ENCODE results near the gene EI24.
"Not testable (repeated sequence)": the region's sequence is repeated elsewhere in the genome, so short reads cannot be mapped to it uniquely, and the experiment has no call there.

Gene EI24

DNA sequence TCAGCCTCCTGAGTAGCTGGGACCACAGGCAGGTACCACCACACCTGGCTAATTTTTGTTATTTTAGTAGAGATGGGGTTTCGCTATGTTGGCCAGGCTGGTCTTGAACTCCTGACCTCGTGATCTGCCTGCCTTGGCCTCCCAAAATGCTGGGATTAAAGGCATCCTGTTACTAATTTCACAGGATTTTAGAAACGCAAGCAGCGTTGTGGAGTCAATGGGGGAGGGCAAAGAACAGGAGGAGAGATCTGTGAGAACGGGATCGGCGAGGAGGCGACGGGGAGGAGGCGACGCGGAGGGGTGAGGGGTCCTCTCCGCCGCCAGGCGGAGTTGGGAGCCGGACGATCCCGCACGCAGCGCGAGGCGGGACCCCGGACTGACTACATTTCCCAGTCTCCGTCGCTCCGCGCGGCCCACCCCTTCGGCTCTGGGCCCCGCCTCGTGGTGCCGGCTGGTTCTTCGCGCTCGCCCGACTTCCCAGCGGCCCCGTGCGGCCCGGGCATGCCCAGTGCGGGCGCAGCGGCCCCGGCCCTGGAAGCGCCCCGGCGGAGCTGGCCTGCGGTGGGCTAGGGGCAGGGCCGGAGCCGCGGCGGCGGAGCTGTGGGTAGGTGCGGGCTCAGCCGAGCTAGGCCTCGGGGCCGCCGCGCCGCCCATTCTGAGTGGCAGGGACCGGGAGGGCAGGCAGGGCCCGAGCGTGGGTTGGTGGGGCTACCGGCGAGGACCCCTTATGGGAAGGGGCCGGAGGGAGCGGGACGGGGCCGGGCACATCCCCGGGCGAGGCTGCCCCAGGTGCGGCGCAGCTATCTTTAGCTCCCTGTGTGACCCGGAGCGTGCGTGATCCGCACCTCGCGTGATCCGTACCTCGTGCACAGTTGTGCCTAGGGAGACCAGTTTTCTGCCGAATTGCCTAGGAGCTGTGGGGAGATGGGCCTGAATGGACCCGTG is at the start of gene EI24:
EI24 (plus strand) TSS at position 508 of the 945 bp plus-strand sequence. CDS start 3,051 bp downstream, outside the sequence.
- peak; percentile 95 for DNase-seq (ENCODE audit: low spot score)

DNA sequence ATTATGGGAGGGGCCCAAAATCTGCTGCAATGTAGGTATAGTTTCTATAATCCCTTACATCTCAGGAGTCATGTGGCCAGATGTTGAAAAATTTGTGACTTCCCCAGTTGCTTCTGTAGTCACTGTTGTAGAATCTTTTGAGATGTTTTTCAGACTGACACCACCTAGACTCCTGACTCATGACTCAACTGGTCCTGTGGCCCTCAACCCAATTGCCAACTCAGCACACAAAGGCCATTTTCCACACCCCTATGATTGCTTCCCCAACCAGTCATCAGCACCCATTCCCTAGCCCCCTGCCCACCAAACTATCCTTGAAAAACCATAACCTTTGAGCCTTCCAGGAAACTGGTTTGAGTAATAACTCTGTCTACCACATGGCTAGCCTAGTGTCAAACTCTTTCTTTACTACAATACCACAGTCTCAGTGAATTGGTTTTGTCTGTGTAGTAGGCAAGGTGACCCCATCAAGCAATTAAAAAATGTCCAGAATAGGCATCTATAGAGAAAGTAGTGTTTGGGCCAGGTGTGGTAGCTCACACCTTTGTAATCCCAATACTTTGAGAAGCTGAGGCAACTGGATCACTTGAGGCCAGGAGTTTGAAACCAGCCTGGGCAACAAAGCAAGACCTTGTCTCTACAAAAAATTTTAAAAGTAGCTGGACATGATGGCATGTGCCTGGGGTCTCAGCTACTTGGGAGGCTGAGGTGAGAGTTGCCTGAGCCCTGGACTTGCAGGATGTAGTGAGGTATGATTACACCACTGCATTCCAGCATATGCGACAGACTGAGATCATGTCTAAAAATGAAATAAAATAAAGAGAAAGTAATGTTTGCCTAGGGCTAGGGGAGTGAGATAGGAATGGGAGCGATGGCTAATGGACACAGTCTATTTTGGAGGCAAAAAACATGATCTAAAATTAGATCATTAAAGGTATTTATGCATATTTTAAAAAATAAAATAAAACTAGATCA is 49.1 kb upstream of the EI24 start:
- no peak for DNase-seq (ENCODE audit: low spot score)

DNA sequence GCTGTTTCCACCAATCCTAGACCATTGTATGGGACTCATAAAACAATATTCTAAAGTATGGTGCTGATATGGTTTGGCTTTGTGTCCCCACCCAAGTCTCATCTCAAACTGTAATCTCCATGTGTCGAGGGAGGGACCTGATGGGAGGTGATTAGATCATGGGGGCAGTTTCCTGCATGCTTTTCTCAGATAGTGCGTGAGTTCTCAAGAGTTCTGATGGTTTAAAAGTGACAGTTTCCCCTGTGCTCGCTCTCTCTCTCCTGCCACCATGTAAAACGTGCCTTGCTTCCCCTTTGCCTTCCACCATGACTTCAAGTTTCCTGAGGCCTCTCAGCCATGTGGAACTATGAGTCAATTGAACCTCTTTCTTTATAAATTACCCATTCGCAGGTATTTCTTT is 44.0 kb upstream of the EI24 start:
- no peak for DNase-seq (ENCODE audit: low spot score)

DNA sequence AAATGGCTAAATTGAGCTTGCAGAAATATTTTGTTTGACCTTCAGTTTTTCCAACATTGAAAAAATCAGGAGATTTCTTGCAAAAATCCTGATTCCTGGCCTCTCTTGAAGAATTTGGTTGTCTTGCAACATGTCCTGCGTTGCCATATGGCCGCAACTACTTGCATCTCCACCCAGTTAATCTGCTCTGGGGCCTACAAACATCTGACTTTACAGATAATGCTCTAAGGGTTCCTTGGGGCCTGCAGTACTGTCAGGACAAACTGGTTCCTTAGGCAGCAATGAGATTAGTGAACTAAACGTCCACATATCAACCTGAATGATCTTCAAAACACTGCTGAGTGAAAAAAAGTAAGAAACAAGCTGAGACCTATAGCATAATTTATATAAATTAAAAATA is 36.6 kb upstream of the EI24 start:
- DNase-seq (ENCODE audit: low spot score), result no peak

DNA sequence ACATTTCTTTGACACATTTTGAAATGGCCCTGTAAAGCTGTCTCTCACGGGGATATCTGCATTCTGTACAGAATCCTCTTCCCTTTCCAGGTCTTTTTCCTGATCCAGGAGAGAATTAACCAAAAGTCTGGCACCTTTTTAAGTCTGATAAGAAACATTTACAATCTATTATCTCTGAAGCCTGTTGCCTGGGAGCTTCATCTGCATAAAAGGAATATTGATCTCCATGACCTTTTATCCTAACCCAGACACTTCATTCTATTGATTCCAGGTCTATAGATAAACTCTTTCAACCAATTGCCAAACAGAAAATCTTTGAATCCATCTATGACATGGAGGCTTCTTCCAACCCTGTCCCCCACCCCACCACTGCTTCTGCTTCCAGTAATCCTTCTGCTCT is 33.7 kb upstream of the EI24 start:
- no peak for DNase-seq (ENCODE audit: low spot score)

- not testable (repeated sequence) for DNase-seq (ENCODE audit: low spot score)
Observed at GRCh38 chr11:125536834-125537233, 32.4 kb upstream of the EI24 start.

DNA sequence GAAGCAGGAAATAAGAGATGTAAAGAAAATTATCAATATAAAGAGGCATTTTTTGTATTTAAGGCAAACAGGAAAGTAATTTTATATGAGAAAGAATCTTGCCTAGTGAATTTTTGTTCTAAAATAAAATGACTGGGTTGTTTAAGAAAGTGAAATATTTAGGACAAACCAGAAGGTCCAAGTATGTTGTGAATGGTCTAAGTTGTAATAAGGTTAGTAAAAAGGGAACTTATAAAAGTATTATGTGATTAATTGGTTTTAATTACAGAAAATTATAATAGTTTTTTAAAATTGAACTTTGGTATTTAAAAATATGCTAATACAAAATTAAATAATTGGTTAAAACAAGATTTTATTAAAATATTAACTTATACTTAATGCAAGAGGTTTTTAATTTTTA is 26.6 kb upstream of the EI24 start:
- no peak for DNase-seq (ENCODE audit: low spot score)

GRCh38 chr11:125550780-125551179 is 18.5 kb upstream of the EI24 start:
- no peak for DNase-seq (ENCODE audit: low spot score)

- DNase-seq (ENCODE audit: low spot score), result no peak
Observed at GRCh38 chr11:125551835-125552342, 17.4 kb upstream of the EI24 start.

- DNase-seq (ENCODE audit: low spot score), result no peak
Observed at GRCh38 chr11:125552927-125553326, 16.4 kb upstream of the EI24 start.

DNA sequence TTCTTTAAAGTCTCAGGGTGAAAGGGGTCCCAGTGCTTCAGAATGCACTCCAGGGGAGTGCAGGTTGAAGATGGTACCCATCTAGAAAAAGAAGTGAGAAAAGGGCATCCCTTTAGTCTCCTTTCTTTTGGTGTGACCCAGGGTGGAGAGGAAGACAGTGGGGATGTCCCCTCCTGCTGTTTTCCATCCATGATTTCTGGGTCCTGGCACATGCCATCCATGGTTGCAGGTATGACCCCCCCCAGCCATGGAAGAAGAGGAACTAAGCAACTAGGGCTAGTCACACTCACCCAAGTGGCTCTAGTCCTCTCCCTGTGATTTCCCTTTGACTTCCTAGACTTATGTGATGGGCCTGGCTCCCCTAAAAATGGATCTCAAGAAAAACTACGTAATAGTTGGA is 15.9 kb upstream of the EI24 start:
- no peak for DNase-seq (ENCODE audit: low spot score)

DNA sequence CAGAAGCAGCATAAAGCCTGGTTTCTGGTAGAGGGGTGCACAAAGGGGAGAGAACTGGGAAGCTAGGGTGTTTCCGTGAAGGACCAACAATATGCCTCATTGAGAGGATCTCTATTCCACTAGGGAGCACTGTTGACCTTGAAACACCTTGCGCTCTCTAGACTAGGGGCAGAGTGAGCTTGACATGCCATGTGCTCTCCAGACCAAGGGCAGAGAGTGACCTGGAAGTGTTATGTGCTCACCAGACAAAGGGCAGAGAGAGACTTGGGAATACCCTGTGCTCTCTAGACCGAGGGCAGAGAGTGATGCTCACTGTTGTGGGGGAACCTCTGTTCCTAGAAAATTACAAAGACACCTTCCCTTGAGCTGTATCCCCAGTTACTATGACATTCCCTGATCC is 15.2 kb upstream of the EI24 start:
- no peak for DNase-seq (ENCODE audit: low spot score)

GRCh38 chr11:125559888-125560287 is 9.4 kb upstream of the EI24 start:
- no peak for DNase-seq (ENCODE audit: low spot score)

GRCh38 chr11:125561924-125562323 is 7.4 kb upstream of the EI24 start:
- no peak for DNase-seq (ENCODE audit: low spot score)

DNA sequence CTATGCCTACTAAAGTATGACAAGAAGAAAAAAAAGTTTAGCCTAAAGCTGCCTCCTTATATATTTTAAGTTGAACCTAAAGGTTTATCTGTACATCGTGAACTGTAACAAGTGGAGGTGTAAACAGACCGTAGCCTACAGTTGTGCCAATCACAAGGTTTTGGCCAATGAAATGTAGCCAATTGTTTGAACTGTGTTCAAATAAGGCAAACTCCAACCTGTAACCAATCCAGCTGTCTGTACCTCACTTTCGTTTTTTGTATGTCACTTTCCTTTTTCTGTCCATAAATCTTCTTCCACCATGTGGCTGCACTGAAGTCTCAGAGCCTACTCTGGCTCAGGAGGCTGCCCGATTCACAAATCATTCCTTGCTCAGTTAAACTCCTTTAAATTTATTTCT is 6.8 kb upstream of the EI24 start:
- DNase-seq (ENCODE audit: low spot score), result no peak

GRCh38 chr11:125564357-125564756 is 4.9 kb upstream of the EI24 start:
- no peak for DNase-seq (ENCODE audit: low spot score)

GRCh38 chr11:125566235-125566634 is 3.0 kb upstream of the EI24 start:
- no peak for DNase-seq (ENCODE audit: low spot score)

- DNase-seq (ENCODE audit: low spot score), result no peak
Observed at GRCh38 chr11:125569915-125570621, 791 bp downstream of the EI24 start.

GRCh38 chr11:125570952-125571351 is 1.7 kb downstream of the EI24 start:
- DNase-seq (ENCODE audit: low spot score), result no peak

DNA sequence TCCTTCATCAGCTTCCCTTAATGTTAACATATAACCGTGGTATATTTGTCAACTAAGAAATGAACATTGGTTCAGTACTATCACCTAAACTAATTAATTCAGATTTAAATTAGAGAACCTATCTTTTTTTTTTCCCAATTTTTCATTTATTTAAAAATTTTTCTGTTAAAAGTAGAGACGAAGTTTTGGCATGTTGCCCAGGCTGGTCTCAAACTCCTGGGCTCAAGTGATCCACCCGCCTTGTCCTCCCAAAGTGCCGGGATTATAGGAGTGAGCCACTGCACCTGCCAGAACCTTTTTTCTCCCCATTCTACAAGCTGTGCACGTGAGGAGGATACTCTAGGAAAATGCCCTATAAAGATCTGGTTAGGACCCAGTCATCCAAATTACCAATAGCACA is 3.6 kb downstream of the EI24 start:
- no peak for DNase-seq (ENCODE audit: low spot score)

GRCh38 chr11:125577181-125577580 is 7.9 kb downstream of the EI24 start:
- not testable (repeated sequence) for DNase-seq (ENCODE audit: low spot score)

DNA sequence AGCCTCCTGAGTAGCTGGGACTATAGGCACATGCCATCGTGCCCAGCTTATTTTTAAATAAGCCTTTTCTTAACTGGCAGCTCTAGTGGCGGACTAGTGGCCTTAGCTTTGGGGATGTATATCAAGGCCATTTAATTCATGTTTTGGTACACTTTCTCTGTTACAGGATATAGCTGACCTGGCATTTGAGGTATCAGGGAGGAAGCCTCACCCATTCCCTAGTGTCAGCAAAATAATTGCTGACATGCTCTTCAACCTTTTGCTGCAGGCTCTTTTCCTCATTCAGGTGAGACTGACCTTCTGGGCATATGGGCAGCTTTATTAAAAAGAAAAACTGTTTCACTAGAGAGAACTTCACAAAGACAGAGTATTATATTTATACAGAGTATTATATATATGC is 9.5 kb downstream of the EI24 start:
- DNase-seq (ENCODE audit: low spot score), result no peak
